H7 (cell line): ENCODE data around the gene IFNL4. TPM values are rescaled to one million over a fixed set of nuclear protein-coding genes. Genes with fewer than 3 reads are reported as not detected.
"Not testable (repeated sequence)": the region's sequence is repeated elsewhere in the genome, so short reads cannot be mapped to it uniquely, and the experiment has no call there.

Experiments
- DNase-seq: peaks from one replicate; pipeline ENCODE4 v3.0.0; 2012
- H3K27me3 ChIP-seq: 2 replicates; pipeline ENCODE4 v1.6.0; 2011; ENCODE audit warnings: mild to moderate bottlenecking, low read length; ENCODE audit not compliant: control insufficient read depth, insufficient read depth
- H3K36me3 ChIP-seq: replicated peaks from 2 replicates; pipeline ENCODE4 v1.5.1; 2011; ENCODE audit warnings: low read length; ENCODE audit not compliant: control insufficient read depth, insufficient read depth
- H3K4me3 ChIP-seq: 2 replicates; pipeline ENCODE4 v1.5.1; 2011; ENCODE audit warnings: low read depth, mild to moderate bottlenecking, control low read depth, low read length, moderate library complexity; ENCODE audit not compliant: insufficient read depth
- total RNA-seq: library from RNA; depleted of rRNA; stranded (reverse); fragments of >200 nt; shearing (Covaris generic); gene quantifications from 2 replicates; pipeline ENCODE4 v1.2.3, GENCODE V29; 2014

IFNL4 gene
- total RNA-seq, 1 experiment from 2014 or later = not detected

DNA sequence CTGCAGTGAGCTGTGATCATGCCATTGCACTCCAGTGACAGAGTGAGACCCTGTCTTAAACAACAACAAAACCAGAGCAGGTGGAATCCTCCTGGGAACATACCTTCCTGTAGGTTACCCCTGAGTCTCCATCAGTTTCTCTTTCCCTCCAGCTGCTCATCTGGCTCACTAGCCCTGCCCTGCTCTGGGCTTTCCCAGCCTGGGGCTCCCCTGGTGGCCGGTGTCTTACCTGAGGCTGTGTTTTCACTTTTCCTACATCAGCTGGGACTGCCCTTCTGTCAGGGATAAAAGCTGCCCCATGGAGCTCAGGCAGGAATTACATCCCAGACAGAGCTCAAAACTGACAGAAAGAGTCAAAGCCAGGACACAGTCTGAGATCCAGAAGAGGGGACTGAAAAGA lies 19.4 kb upstream of the IFNL4 start, which contains the start of gene IFNL2:
IFNL2 (plus strand) TSS at position 312 of the 400 bp plus-strand sequence. CDS start 173 bp downstream, outside the sequence.
- DNase-seq, H3K36me3 ChIP-seq, H3K4me3 ChIP-seq: not testable (repeated sequence)
- H3K27me3 ChIP-seq = peaks cover 38% of the 10 kb centered on the region

DNA sequence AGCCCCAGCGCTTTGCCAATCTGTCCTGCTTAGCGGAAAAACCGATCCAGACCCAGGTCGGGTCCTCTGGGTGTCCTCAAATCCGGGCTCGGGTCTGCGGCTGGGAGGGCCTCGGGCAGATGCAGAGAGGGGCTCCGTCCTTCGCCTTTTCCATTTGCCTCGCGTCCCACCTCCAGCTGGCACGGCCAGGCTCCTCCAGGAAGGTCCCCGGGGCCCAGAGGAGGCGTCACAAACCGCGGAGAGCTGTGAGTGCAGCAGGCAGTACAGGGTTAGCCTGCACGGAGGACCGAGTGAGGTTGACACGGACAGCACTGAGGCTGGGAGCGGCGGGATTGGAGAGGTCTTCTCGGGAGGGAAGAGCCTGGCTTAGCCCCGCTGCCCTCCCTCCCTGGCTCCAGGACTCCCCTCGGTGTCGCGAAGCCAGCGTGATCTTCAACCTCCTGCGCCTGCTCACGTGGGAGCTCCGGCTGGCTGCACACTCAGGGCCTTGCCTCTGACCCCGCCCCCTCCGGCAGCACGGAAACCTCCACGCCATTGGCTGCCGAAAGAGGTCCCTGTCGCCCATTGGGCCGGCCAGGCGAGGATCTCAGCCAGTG lies 16.8 kb upstream of the IFNL4 start:
- Histone ChIP-seq H3K4me3 (peak overlapping the region; percentile 9; the same call in 1 of the 2 replicates), H3K36me3 (no peaks in the 10 kb centered on the region), H3K27me3 (peaks cover 49% of the 10 kb centered on the region)
- DNase-seq = peak; percentile 82

DNA sequence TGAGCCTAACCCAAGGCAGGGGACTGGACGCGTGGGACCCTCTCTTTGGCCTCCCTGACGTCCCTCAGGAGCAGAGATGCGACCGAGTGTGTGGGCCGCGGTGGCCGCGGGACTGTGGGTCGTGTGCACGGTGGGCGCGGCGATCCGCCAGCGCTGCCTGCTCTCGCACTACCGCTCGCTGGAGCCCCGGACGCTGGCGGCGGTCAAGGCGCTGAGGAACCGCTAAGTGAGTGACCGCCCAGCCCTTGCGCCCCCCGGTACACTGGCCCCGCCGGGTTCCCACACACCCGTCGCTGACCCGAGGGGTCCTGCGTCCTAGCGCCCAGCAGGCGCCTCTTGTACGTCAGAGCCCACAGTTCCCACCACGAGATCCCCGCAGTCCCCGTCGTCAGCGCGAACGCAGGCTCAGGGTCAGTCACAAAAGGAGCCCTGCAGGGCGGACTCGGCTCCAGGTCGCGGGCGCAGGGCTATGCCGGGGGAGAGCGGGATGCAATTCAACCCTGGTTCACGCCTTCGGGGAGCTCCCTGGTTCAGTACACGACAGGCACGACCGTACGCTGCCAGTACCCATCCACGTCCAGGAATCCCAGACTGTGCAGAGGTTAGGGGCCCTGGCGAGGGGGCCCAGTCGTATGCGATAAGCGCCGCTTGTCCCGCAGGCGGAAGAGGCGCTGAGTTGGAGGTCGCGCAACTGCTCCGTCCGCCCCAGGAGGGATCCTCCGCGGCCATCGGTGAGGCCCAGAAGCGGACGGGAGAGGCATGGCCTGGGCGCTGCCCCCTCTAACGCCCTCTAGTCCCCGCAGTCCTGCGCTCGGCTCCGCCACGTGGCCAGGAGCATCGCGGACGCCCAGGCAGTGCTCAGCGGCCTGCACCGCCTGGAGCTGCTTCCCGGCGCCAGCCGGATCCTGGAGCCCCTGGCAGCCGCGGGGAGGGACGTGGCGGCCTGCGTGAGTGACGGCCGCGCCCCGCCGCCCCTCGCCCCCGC lies 15.9 kb upstream of the IFNL4 start:
- DNase-seq = peak; percentile 87
- Histone ChIP-seq H3K4me3 (peak overlapping the region; percentile 20; the same call in 1 of the 2 replicates), H3K36me3 (no peaks in the 10 kb centered on the region), H3K27me3 (peaks cover 46% of the 10 kb centered on the region)

DNA sequence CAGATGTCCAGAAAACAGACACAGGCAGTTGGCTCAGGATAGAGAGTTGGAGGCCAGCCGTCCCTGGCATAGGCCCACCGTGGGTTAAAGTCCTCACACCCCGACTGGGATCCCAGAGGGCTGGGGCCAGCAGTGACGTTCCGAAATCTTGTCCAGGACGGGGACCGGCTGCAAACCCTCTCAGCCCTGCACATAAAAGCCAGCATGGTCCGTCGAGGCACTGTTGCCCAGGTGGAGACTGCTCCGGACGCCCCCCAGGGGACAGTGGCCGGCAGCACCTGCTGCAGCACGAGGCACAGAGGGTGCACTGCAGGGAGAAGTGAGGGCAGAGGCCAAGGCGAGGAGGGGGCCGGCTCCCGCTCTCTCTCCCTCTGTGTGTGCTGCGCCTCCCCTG lies 15.3 kb upstream of the IFNL4 start:
- Histone ChIP-seq H3K4me3 (peak overlapping the region; percentile 20; the same call in 1 of the 2 replicates), H3K27me3 (peaks cover 46% of the 10 kb centered on the region), H3K36me3 (no peaks in the 10 kb centered on the region)
- no peak for DNase-seq

DNA sequence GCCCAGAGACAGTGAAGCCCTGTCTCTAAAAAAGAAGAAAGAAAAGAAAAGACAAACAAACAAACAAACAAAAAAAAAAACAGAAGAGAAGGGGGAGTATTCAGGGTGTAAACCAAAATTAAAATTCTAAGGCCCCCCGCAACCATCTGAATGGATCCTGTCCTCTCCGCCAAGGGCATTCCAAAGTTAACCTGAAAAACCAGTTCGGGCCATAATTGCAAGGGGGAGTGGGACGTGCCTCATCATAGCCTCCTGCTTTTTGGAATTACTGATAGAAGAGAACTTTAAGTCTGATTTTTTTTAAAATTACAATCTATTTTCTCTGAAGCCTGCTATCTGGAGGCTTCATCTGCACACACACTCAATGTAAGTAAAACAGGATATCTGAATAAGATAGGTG lies 13.8 kb upstream of the IFNL4 start:
- H3K4me3 ChIP-seq = no peak overlapping the region
- H3K27me3 ChIP-seq = peaks cover 46% of the 10 kb centered on the region
- DNase-seq = no peak
- no peaks in the 10 kb centered on the region for H3K36me3 ChIP-seq

DNA sequence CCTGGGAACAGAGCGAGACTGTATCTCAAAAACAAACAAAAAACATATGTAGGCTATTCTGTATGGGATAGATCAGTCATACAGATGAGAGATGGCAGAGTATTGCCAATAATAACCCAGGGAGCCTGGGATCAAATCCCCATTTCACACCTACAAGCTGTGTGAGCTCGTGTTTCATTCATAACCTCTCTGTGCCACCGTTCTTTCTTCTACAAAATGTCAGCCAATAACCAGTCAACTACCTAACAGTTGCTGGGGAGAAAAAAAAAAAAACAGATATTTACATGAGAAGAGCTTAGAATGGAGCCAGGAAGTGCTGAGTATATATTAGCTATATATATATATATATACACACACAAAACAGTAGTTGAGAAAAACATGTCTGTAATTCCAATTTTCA lies 13.0 kb upstream of the IFNL4 start:
- peaks cover 42% of the 10 kb centered on the region for H3K27me3 ChIP-seq
- no peak overlapping the region for H3K4me3 ChIP-seq
- DNase-seq = no peak
- H3K36me3 ChIP-seq = no peaks in the 10 kb centered on the region

DNA sequence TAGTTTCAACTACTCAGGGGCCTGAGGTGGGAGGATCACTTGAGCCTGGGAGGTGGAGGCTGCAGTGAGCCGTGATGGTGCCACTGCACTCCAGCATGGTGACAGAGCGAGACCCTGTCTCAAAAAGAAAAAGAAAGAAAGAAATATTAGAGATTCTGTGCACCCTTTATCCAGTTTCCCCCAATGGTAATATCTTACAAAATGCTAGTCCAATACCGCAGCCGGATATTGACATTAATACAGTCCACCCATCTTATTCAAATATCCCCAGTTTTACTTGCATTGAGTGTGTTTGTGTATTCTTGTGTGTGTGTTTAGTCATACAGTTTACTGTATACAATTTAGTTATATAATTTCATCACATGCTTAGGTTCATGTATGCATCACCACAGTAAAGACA lies 8.6 kb upstream of the IFNL4 start:
- Histone ChIP-seq H3K4me3 (no peak overlapping the region), H3K27me3 (peaks cover 10% of the 10 kb centered on the region), H3K36me3 (no peaks in the 10 kb centered on the region)
- DNase-seq = no peak

DNA sequence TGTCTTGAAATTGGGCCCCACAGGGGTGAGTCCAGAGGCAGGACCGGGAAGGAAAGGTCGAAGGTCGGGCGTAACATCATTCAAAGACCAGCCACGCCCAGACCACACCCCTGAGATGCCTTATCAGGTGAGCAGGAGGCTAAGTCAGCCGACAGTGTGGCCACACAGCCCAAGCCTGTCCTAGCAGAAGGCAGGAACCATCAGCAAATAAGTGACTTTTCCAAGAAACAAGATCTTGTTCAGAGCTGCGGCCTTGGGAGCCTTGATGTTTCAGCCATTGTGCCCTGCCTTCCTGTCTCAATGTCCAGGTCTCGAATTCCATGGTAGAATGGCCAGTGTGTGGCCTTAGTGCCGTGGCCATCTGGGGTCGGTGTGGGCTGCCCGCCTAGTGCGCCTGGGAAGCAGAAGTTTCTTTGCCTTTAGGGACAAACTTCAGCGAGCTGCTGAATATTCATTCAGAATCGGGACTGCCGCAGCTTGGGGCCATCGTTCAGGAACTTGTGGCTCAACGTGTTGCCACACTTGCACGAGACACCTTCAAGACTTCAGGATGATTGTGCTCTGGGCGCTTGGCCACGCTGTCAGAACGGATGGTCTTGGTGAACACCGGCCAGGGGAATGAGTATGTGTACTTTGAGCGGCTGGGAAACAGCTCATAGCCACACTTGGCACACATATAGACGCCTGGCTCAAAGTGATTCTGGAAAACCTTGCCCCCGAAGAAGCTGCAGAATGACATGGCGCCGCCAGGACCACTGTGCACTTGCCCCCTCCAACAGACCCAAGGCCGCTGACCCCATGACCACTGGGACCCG lies 6.1 kb upstream of the IFNL4 start:
- DNase-seq = no peak
- no peak overlapping the region for H3K4me3 ChIP-seq
- peaks cover 10% of the 10 kb centered on the region for H3K27me3 ChIP-seq
- H3K36me3 ChIP-seq = no peaks in the 10 kb centered on the region

DNA sequence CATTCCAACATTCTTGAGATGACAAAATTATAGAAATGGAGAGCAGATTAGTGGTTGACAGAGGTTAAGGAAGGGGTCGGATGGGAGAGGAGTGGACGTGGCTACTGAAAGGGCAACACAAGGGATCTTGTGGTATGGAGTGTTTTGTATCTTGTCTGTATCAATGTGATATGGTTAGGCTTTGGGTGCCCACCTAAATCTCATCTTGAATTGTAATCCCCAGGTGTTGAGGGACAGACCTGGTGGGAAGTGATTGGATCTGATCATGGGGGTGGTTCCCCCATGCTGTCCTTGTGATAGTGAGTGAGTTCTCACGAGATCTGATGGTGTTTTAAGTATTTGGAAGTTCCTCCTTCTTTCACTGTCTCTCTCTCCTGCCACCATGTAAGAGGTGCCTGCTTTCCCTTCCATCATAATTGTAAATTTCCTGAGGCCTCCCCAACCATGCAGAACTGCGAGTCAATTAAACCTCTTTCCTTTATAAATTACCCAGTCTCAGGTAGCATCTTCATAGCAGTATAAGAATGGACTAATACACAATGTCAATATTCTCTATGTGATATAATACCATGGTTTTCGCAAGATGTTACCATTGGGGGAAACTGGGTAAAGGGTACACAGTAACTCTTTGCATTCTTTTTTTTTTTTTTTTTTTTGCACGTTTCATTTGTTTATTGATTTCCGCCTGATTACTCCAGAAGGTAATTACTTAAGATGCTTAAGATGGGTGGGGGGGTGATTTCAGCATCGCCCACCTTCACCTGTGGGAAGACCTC lies 4.9 kb upstream of the IFNL4 start:
- Histone ChIP-seq H3K27me3 (peaks cover 21% of the 10 kb centered on the region), H3K36me3 (no peaks in the 10 kb centered on the region)

DNA sequence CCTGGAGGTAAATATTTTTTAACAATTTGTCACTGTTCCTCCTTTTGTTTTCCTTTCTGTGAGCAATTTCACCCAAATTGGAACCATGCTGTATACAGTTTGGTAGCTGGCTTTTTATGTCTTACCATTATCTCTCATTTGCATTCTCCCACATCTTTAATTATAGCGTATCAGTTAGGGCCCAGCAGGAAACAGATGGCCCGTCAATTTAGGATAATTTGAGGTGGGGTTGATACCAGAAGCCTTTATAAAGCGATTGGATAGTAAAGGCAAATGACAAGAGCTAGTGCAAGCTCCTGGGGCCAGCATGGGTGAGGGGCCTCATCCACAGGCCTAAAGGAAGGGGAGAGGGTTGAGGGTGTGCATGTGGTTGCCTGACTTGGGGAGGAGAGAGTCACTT lies 3.8 kb upstream of the IFNL4 start:
- DNase-seq = no peak
- Histone ChIP-seq H3K27me3 (peaks cover 32% of the 10 kb centered on the region), H3K4me3 (no peak overlapping the region), H3K36me3 (no peaks in the 10 kb centered on the region)

More for the DNA sequence above, 4.9 kb upstream of the IFNL4 start:
- no peak for DNase-seq
- H3K4me3 ChIP-seq = no peak overlapping the region

DNA sequence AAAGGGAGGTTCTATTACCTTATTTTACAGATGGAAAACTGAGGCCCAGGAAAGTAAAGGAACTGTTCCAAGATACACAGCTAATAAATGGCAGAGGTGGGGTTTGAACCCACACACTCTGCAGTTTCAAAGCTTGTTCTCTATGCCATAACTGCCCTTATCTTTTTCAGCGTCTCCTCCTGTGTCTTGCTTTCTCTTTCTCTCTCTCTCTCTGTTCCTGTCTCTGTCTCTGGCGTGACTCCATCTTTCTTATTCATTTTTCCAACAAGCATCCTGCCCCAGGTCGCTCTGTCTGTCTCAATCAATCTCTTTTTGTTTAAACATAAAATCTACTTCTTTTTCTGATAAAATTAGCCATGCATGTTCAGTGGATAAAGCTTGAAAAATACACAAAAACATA lies 3.2 kb upstream of the IFNL4 start:
- Histone ChIP-seq H3K36me3 (no peaks in the 10 kb centered on the region), H3K27me3 (peaks cover 38% of the 10 kb centered on the region), H3K4me3 (no peak overlapping the region)
- no peak for DNase-seq

DNA sequence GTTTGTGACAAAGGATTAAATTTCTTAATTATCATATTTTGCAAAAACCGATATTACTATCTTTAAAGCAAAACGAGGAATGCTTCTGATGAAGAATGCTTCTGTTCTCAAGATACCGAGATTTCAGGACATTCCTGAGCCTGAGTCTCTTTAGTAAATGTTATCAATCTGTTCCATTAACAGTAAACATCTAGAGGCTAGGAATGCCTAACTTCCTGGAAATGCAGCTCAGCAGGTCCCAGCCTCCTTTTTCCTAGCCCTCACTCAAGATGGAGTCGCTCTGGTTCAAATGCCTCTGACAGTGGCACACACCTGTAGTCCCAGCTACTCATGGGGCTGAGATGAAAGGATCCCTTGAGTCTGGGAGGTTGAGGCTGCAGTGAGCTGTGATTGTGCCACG lies 2.4 kb upstream of the IFNL4 start:
- DNase-seq = no peak
- Histone ChIP-seq H3K27me3 (peaks cover 36% of the 10 kb centered on the region), H3K36me3 (no peaks in the 10 kb centered on the region), H3K4me3 (no peak overlapping the region)

DNA sequence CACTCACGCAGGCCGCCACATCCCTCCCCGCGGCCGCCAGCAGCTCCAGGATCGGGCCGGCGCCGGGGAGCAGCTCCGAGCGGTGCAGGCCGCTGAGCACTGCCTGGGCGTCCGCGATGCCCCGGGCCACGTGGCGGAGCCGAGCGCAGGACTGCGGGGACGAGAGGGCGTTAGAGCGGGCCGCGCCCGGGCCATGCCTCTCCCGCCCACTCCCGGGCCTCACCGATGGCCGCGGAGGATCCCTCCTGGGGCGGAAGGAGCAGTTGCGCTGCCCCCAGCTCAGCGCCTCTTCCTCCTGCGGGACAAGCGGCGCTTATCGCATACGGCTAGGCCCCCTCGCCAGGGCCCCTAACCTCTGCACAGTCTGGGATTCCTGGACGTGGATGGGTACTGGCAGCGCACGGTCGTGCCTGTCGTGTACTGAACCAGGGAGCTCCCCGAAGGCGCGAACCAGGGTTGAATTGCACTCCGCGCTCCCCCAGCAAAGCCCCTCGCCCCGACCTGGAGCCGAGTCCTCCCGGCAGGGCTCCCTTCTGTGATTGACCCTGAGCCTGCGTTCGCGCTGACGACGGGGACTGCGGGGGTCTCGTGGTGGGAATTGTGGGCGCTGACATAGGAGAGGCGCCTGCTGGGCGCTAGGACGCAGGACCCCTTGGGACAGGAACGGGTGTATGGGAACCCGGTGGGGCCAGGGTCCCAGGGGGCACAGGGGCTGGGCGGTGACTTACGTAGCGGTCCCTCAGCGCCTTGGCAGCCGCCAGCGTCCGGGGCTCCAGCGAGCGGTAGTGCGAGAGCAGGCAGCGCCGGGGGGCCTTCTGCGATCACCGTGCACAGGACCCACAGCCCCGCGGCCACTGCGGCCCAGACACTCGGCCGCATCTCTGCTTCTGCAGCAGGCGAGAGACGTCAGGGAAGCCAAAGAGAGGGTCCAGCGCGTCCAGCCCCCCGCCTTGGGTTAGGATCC lies 673 bp downstream of the IFNL4 start:
- no peaks in the 10 kb centered on the region for H3K36me3 ChIP-seq
- peak; percentile 85 for DNase-seq
- H3K4me3 ChIP-seq = peak overlapping the region; percentile 32
- H3K27me3 ChIP-seq = peaks cover 38% of the 10 kb centered on the region
